GM18498 (cell line): ENCODE results near the gene CCDC157.

Source experiments
- ATAC-seq: cut with Tn5 transposase; IDR thresholded peaks from one replicate; pipeline ENCODE4 v1.9.1; 2021; ENCODE audit warnings: mild to moderate bottlenecking, moderate library complexity; ENCODE audit not compliant: unreplicated experiment

The CCDC157 gene

DNA sequence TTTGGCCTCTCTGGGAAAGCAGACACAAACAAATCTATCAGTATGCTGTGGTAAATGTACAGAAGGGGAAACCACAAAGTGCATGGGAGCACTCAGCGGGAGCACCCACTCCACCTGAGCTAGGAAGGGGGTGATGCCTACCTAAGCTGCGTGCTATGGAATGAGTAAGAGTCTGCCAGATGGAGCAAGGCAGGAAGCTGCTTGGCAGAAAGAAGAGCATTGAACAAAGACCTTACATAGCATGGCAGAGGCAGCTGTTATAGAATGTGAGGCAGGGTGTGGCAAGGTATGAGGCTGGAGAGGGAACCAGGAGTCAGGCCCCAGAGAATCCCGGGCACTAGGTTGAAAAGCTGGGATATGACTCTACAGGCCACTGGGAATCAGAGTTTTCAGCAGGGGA is 55.0 kb downstream of the CCDC157 start:
- ATAC-seq = no peak

DNA sequence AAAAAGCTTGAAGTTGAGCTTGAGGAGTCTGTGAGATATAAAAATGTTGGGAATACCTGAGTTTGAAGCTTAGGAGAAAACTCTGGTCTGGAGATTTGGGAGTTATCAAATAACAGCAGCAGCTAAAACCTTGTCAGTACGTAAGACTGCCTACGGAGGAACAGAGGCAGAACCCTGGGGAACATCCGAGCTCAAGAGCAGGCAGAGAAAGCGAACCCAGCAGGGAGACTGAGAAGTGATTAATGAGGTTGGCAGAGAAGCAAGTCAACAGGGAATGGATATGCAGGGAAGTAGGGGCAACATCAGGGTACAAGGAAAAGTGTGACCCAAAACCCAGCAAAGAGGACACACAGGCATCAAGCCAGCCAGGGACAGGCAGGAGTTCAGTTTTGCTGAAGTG is 56.2 kb downstream of the CCDC157 start:
- ATAC-seq = no peak

- no peak for ATAC-seq
Measured at GRCh38 chr22:30413745-30414524, 57.1 kb downstream of the CCDC157 start.

DNA sequence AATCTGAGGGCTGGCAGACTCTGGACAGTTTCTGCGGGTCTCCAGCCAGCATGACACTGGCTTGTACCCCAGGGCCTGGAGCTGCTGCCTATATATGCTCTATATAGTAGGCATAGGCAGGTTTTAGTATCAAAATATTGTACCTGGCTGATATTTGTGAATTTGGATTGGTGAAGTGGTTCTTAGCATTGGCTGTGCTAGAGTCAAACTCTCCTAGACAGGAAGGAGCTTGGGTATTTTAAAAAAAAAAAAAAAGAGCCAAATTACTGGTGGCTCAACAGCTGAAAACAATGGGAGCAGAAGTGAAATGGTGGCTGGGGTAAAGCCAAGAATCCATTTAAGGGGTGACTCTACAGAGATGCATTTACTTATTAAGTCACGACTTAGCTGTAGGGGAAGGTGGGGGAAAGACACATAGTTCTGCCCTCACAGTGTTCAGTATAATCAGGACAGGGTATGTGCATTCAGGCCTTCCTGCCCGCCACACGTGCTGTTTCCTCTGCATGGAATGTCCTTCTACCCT is 57.8 kb downstream of the CCDC157 start:
- ATAC-seq = no peak

- no peak for ATAC-seq
Measured at GRCh38 chr22:30416403-30416802, 59.6 kb downstream of the CCDC157 start.

- ATAC-seq = no peak
Measured at GRCh38 chr22:30416837-30417236, 60.0 kb downstream of the CCDC157 start.

GRCh38 chr22:30420347-30421125 is 63.7 kb downstream of the CCDC157 start:
- ATAC-seq = no peak

DNA sequence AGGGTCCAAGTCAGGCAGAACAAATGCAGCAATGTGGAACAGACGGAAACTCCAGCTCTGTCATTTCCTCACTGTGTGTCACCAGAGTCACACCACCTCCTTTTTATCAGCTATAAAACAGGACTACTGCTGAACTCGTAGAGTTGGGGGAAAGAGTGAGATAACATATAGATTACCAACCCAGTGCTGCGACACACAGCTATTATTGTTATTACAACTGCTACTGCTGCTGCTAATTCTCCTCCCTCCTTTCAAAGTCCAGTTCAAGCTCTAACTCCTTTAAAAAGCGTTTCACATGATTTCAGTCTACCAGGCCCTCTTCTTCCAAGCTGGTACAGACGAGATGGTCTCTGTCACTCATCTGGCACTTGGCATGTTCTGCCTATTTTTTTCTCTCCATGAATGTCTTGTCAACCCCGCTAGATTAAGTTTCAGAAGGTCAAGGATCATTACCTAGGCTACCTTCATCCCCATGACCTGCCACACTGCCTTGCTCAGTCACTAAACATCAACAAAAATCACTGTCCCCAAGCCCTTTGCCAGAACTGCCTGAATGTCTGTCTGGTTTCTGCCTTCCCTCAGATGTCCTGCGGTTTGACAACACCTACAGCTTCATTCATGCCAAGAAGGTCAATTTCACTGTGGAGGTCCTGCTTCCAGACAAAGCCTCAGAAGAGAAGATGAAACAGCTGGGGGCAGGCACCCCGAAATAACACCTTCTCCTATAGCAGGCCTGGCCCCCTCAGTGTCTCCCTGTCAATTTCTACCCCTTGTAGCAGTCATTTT is 65.1 kb downstream of the CCDC157 start:
- ATAC-seq = no peak

- ATAC-seq = no peak
Measured at GRCh38 chr22:30422481-30423300, 65.9 kb downstream of the CCDC157 start.

- peak; percentile 27 for ATAC-seq
Measured at GRCh38 chr22:30423301-30423958, 66.6 kb downstream of the CCDC157 start.

- ATAC-seq = peak; percentile 86
Measured at GRCh38 chr22:30423959-30424533, 67.2 kb downstream of the CCDC157 start.

DNA sequence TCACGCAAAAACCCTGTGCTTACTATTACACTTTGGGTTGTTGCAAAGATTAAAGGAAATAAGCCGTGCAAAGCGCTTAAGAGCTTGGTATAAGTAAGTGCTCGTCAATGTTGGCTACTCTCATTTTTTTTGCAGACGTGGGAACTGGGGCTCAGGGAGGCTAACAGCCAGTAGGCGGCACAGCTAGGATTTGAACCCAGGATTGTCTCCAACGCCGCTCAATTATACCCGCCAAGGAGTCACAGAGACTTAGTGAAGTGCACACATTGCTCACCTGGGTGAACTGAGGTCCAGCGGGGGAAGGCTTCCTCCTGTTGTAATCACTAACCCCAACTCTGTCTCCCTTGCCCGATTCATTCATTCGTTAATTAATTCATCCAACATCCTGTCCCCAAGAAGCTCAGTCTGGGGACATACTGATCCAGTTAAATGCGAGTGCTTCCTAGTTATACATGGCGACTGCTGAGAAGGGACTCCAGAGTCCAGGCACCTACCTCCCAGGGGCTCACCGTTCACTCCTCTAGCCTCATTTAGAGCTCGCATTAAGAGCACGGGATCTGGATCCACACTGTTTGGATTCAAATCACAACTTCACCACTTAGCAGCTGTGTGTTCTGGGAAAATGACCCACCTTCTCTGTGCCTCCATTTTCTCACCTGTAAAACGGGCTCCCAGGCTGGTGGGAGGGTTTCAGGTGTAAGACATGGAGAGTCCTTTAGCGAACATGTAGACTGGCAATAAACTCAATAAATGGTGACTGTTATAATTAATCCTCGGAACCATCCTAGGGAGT is 67.9 kb downstream of the CCDC157 start:
- no peak for ATAC-seq

- ATAC-seq = no peak
Measured at GRCh38 chr22:30425327-30425615, 68.5 kb downstream of the CCDC157 start.

- no peak for ATAC-seq
Measured at GRCh38 chr22:30425616-30426387, 69.0 kb downstream of the CCDC157 start, which contains the start of gene MTFP1. MTFP1 (plus strand) TSS chr22:30425768; CDS start chr22:30425880, 112 bp downstream.
